GM04504 (cell line): Measurements from ENCODE around the gene NOS1.
"Not testable (repeated sequence)": the region's sequence is repeated elsewhere in the genome, so short reads cannot be mapped to it uniquely, and the experiment has no call there.

Experiments
- DNase-seq: peaks from one replicate; pipeline ENCODE4 v3.0.0-alpha.2; 2012; ENCODE audit warnings: low read depth

The NOS1 gene

DNA sequence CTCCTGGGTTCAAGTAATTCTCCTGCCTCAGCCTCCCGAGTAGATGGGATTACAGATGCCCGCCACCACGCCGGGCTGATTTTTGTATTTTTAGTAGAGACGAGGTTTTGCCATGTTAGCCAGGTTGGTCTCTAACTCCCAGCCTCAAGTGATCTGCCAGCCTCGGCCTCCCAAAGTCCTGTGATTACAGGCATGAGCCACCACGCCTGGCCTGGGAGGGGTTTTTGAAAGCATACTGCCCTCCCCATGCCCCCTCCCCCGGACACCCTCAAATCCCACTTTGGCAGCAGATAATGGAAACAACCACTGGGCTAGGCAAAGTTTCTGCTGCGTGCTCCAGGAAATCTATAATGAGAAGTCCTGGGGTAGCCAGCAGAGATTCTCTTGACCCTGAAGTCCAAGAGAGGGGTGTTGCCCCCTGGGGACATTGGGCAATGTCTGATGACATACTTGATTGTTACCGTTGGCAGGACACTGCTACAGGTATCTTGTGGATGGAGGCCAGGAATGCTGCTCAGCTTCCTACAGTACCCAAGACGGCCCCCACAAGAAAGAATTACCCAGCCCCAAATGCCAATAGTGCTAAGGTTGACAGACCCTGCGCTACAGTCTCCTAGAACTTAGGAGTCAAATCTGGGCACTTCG, 152.5 kb downstream of the NOS1 start:
- no peak for DNase-seq

DNA sequence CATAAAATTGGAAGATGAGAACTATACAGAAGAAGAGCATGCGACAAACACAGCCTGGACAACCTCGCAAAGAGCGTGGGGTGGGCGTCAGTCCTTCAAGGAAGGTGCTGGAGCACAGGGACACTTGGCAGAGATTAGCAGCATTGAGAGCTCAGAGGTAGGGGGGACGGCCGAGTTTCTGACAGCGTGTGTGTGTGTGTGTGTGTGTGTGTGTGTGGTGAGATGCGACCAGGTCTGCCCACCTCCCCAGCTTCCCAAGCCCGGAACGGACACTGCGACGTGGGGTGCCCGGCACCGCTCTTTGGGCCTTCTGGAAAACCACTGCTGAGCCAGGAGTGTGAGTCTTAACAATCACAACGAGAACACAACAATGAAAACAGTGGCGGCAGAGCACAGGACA, 153.2 kb downstream of the NOS1 start:
- DNase-seq = no peak

DNA sequence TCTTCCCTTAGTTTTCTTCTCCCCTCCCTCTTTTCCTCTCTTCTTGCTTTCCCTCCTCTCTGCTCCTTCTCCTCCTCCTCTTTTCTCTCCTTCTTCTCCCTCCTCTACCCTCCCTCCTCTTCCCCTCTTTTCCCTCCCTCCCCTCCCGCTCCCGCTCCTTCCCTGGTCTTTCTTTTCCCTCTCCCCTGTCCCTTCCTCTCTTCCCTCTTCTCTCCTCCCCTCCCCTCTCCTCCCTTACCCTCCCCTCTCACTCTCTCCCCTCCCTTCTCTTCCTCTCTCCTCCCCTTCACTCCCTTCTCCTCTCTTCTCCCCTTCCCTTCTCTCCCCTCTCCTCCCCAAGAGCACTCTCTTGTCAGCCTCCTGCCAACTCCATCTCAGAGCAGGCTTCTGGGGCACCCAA, 153.8 kb downstream of the NOS1 start:
- no peak for DNase-seq

- no peak for DNase-seq
Measured at GRCh38 chr12:117202556-117202955, 158.9 kb downstream of the NOS1 start.

DNA sequence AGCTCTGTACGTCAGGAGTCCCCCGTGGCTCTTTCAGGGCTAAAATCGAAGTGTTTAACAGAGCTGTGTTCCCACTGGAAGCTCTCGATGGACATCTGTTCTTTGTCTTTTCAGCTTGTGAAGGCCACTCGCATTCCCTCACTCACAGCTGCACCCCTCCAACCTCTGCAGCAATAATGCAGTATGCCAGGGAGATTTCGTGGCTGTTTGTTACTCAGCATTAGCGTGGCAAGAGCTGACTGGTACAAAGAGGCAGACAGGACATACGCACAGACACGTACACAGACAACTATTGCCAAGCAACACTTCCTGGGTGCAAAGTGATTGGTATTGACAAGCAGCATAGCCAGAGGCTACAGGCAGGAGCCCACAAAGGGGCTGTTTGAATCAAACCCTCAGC, 159.4 kb downstream of the NOS1 start:
- DNase-seq = no peak

- DNase-seq = not testable (repeated sequence)
Measured at GRCh38 chr12:117199956-117200744, 161.3 kb downstream of the NOS1 start.

DNA sequence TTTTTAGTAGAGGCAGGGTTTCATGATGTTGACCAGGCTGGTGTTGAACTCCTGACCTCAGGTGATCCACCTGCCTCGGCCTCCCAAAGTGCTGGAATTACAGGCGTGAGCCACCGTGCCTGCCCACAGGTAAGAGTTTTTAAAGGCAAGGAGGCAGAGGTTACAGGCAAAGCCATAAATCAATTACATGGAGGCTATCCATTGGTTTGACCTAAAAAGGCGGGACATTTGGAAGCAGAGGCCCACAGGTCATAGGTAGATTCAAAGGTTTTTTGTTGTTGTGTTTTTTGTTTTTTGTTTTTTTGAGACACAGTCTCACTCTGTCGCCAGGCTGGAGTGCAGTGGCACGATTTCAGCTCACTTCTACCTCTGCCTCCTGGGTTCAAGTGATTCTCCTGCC, 165.1 kb downstream of the NOS1 start:
- DNase-seq = not testable (repeated sequence)

- not testable (repeated sequence) for DNase-seq
Measured at GRCh38 chr12:117195027-117195426, 166.4 kb downstream of the NOS1 start.

- no peak for DNase-seq
Measured at GRCh38 chr12:117193903-117194302, 167.5 kb downstream of the NOS1 start.

DNA sequence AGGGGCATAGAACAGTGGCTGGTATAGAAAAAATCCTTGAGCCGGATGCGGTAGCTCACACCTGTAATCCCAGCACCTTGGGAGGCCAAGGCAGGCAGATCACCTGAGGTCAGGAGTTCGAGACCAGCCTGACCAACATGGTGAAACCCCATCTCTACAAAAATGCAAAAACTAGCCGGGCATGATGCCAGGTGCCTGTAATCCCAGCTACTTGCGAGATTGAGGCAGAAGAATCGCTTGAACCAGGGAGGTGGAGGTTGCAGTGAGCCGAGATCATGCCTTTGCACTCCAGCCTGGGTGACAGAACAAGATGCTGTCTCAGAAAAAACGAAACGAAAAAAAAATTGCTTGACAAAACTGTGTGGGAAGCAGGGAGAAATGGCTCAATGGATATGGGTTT, 168.8 kb downstream of the NOS1 start:
- DNase-seq = not testable (repeated sequence)

DNA sequence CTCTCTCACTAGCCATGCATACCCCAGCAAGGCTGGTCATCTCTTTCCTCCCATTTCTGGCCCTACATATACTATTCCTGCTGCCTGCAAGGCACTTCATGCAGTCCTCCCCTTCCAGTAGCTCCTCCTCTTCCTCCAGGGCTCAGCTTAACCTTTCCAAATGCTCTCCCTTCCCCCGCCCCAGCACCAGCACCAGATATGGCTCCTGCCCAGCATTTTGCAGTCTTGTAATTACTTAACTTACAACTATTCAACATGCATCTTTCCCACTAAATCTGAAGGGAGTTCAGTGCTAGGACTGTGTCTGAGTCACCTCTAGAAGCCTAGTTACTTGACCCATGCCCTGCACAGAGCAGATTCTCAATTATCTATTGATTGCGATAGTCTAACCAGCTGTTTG, 169.4 kb downstream of the NOS1 start:
- DNase-seq = no peak

DNA sequence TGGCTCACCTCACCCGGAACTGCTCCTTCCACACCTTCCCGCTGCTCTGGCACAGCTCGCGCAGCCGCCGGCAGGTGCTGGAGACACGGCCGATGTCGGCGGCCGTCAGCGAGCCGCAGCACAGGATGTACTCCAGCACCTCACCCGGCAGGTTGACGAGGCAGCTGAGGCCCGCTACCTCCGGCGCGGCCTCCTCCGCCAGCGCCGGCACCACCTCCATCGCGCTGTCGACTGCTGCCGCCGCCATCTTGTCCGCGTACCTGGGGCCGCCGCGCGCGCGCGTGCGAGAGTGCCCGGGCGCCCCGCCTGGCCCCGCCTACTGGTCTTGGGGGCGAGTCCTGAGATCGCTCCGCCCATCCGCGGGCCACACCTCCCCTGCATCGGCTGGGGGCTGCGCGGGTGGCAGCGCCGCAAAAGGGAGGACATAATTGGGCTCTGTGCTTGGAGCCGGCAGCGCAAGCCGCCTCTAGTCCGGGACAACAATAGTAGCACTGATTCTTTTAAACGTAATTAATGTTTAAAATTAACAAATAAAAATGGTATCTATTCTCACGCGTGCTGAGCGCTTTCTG, 171.1 kb downstream of the NOS1 start, which contains the start of gene FBXO21:
FBXO21 (minus strand) TSS at position 261 of the 572 bp plus-strand sequence; CDS start at position 247, 14 bp downstream.
- peak; percentile 55 for DNase-seq

DNA sequence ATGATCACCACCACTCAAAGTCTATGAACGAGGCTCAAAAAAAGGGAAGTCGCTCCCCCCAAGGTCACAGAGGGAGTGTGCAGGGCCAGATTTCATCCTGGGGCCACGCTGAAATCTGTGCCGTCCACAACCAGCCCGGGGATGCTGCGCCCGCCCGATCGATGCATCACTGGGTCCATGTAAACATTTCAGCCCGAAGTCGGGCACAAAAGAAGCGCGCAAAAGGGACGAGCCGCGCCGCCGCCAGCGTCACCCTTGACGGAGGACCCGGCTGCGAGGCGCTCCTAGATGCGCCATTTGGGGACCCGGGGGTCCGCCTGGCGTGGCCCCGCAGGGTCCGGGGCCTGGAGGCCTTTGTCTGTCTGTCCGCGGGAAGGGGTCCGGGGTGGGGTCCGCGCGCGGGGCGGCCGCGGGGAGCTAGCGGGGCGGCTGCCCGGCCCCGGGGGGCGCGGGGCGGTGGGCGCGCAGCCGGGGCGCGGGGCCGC, 171.7 kb downstream of the NOS1 start:
- no peak for DNase-seq

- DNase-seq = no peak
Measured at GRCh38 chr12:117188961-117189724, 172.3 kb downstream of the NOS1 start.

GRCh38 chr12:117188121-117188665, 173.2 kb downstream of the NOS1 start:
- no peak for DNase-seq

DNA sequence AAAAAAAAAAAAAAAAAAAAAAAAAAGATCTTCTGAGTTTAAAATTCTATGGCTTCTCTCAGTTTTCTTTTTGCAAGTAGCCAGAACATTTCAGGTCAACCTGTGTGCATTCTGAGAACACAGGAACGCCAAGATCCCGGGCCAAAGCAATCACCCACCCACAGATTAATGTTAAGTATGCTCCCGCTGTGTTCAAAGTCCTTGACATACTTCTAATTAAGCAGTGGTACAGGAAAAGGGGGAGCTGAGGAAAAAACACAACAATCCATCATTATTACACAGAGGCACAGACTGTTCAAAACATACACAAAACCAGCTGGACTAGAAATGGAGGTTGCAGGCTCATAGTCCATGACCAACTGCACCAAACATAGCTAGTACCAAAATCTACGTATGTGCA, 174.0 kb downstream of the NOS1 start:
- no peak for DNase-seq

- no peak for DNase-seq
Measured at GRCh38 chr12:117182866-117183265, 178.6 kb downstream of the NOS1 start.

DNA sequence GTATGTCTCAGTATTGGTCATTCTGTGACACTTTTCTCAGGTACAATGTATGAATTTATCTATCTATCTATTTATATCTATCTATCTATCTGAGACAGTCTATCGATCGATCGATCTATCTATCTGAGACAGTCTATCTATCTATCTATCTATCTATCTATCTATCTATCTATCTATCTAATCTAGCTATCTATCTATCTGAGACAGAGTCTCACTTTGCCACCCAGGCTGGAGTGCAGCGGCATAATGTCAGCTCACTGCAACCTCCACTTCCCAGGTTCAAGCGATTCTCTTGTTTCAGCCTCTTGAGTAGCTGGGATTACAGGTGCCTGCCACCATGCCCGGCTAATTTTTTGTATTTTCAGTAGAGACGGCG, 180.0 kb downstream of the NOS1 start:
- not testable (repeated sequence) for DNase-seq

DNA sequence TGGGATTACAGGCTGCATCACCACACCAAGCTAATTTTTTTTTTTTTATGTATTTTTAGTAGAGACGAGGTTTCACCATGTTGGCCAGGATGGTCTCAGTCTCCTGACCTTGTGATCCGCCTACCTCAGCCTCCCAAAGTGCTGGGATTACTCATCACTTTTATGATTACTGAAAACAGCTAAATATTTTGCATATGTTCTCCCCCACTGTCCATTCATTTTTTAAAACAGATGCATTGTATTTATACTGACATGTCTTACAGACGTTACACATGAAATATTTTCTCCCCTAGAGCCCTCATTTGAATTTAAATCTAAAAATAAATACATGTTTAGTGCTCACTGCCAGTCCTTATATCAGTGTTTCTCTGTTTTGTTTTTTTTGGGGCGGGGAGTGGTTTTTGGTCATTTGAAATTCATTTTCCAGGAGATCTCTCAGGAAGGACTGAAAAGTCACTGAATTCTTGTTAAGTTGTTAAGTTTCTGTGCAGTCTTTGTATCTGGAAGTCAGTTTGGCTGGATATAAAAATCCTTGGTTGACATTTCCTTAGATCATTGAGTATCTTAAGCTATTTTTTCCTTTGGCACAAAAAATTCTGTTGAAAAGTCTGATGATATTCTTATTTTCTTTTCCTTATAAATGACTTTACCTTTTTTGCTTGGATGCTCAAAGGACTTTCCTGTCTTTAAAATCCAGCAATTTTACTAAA, 180.5 kb downstream of the NOS1 start:
- no peak for DNase-seq

GRCh38 chr12:117178745-117179144, 182.7 kb downstream of the NOS1 start:
- no peak for DNase-seq

DNA sequence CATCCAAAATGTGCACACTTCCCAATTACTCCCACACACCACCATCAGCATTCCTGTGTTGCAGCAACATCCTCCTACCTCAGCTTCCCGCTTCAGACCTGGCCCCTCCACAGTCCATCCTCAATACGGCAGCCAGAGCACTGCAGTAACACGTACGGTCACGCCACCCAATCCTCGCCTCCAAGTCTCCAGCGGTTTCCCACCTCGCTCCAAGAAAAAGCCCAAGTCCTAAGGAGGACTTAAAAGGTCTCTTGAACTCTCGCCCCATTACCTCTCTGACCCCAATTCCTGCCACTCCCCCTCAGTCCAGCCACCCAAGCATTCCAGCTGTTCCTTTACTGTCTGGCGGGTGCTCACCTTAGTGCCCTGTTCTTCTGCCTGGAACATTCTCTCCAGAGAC, 183.1 kb downstream of the NOS1 start:
- no peak for DNase-seq
